Urinary bladder (tissue), 4 donors: ENCODE measurements around the gene F2R. TPM values are rescaled to one million over a fixed set of nuclear protein-coding genes. Genes with fewer than 3 reads are reported as not detected.

Source experiments
- DNase-seq: peaks from one replicate; pipeline ENCODE4 v3.0.0-alpha.2; 2015; ENCODE audit errors: extremely low spot score
- H3K27ac ChIP-seq: one replicate; pipeline ENCODE4 v1.5.1; 2013; ENCODE audit warnings: low read depth, mild to moderate bottlenecking, moderate library complexity
- H3K36me3 ChIP-seq: one replicate; pipeline ENCODE4 v1.6.1; 2013; ENCODE audit warnings: mild to moderate bottlenecking, moderate library complexity; ENCODE audit not compliant: insufficient read depth
- H3K4me1 ChIP-seq: one replicate; pipeline ENCODE4 v1.6.1; 2013; ENCODE audit warnings: mild to moderate bottlenecking, moderate library complexity; ENCODE audit not compliant: insufficient read depth
- H3K4me3 ChIP-seq: one replicate; pipeline ENCODE4 v1.5.1; 2013; ENCODE audit warnings: low read depth, low read length
- WGBS: extraction: QIAGEN DNeasy Blood & Tissue Kit; methylation state at CpG from one replicate; pipeline ENCODE4 v1.1.7; 2013; 5-methylcytosine and 5-hydroxymethylcytosine counted together
- polyA plus RNA-seq: library from polyadenylated mRNA; stranded (reverse); fragments of 200-250 nt; gene quantifications from one replicate; pipeline ENCODE4 v1.2.3, GENCODE V29; 2013
- total RNA-seq: library from RNA; depleted of rRNA; stranded (reverse); fragments of >200 nt; gene quantifications from one replicate; pipeline ENCODE4 v1.2.3, GENCODE V29; 2014
- donor health status: healthy with polysubstance abuse.
- donor health status: healthy.

F2R gene
- total and polyA plus RNA-seq, 2 donors: 15.0 to 37.9 TPM

- Histone ChIP-seq H3K36me3 (no peaks in the 10 kb centered on the region), H3K4me1 (no peaks in the 10 kb centered on the region), H3K4me3 (peak overlapping the region; percentile 86), H3K27ac (no peak overlapping the region)
- WGBS: 74% methylated on average over 11 of the region's 11 CpGs
- DNase-seq: no peak
Observed at GRCh38 chr5:76717222-76718083, 1.5 kb downstream of the F2R start.

GRCh38 chr5:76718381-76718832 is 2.5 kb downstream of the F2R start:
- WGBS: 79% methylated on average over 5 of the region's 5 CpGs
- DNase-seq: no peak
- Histone ChIP-seq H3K4me3 (no peak overlapping the region), H3K27ac (no peak overlapping the region), H3K4me1 (no peaks in the 10 kb centered on the region), H3K36me3 (no peaks in the 10 kb centered on the region)

- H3K27ac ChIP-seq: no peak overlapping the region
- no peak overlapping the region for H3K4me3 ChIP-seq
- no peak for DNase-seq
- no peaks in the 10 kb centered on the region for H3K36me3 ChIP-seq
- H3K4me1 ChIP-seq: no peaks in the 10 kb centered on the region
- 77% methylated on average over 4 of the region's 4 CpGs for WGBS
Observed at GRCh38 chr5:76718880-76719279, 3.0 kb downstream of the F2R start.

GRCh38 chr5:76720988-76721569 is 5.2 kb downstream of the F2R start:
- Histone ChIP-seq H3K4me3 (no peak overlapping the region), H3K27ac (no peak overlapping the region), H3K36me3 (no peaks in the 10 kb centered on the region), H3K4me1 (no peaks in the 10 kb centered on the region)
- DNase-seq: no peak
- WGBS: 64% methylated on average over 10 of the region's 10 CpGs

- DNase-seq: no peak
- no peaks in the 10 kb centered on the region for H3K4me1 ChIP-seq
- H3K4me3 ChIP-seq: no peak overlapping the region
- WGBS: 88% methylated on average over 1 of the region's 1 CpG
- H3K27ac ChIP-seq: no peak overlapping the region
- no peaks in the 10 kb centered on the region for H3K36me3 ChIP-seq
Observed at GRCh38 chr5:76723266-76723665, 7.3 kb downstream of the F2R start.

GRCh38 chr5:76723906-76724305 is 8.0 kb downstream of the F2R start:
- Histone ChIP-seq H3K36me3 (no peaks in the 10 kb centered on the region), H3K4me1 (no peaks in the 10 kb centered on the region), H3K4me3 (no peak overlapping the region), H3K27ac (no peak overlapping the region)
- no peak for DNase-seq
- 81% methylated on average over 1 of the region's 1 CpG for WGBS

GRCh38 chr5:76724871-76725270 is 8.9 kb downstream of the F2R start:
- DNase-seq: no peak
- Histone ChIP-seq H3K4me1 (no peaks in the 10 kb centered on the region), H3K36me3 (no peaks in the 10 kb centered on the region), H3K27ac (no peak overlapping the region), H3K4me3 (no peak overlapping the region)
- 81% methylated on average over 4 of the region's 4 CpGs for WGBS

- no peak for DNase-seq
- Histone ChIP-seq H3K4me3 (no peak overlapping the region), H3K36me3 (no peaks in the 10 kb centered on the region), H3K4me1 (peaks cover 1% of the 10 kb centered on the region), H3K27ac (no peak overlapping the region)
- 67% methylated on average over 4 of the region's 4 CpGs for WGBS
Observed at GRCh38 chr5:76728965-76729364, 13.0 kb downstream of the F2R start.

- Histone ChIP-seq H3K27ac (no peak overlapping the region), H3K36me3 (no peaks in the 10 kb centered on the region), H3K4me3 (no peak overlapping the region), H3K4me1 (peaks cover 1% of the 10 kb centered on the region)
- WGBS: 95% methylated on average over 5 of the region's 5 CpGs
- DNase-seq: no peak
Observed at GRCh38 chr5:76729373-76730290, 13.7 kb downstream of the F2R start.

GRCh38 chr5:76732405-76733048 is 16.6 kb downstream of the F2R start:
- Histone ChIP-seq H3K4me3 (no peak overlapping the region), H3K4me1 (peaks cover 1% of the 10 kb centered on the region), H3K27ac (no peak overlapping the region), H3K36me3 (no peaks in the 10 kb centered on the region)
- WGBS: 88% methylated on average over 15 of the region's 15 CpGs
- DNase-seq: no peak

GRCh38 chr5:76733049-76733417 is 17.1 kb downstream of the F2R start:
- H3K4me1 ChIP-seq: peaks cover 1% of the 10 kb centered on the region
- no peak overlapping the region for H3K4me3 ChIP-seq
- H3K36me3 ChIP-seq: no peaks in the 10 kb centered on the region
- no peak overlapping the region for H3K27ac ChIP-seq
- DNase-seq: no peak
- 90% methylated on average over 13 of the region's 13 CpGs for WGBS

- Histone ChIP-seq H3K27ac (no peak overlapping the region), H3K4me3 (no peak overlapping the region), H3K4me1 (no peaks in the 10 kb centered on the region), H3K36me3 (no peaks in the 10 kb centered on the region)
- 61% methylated on average over 4 of the region's 4 CpGs for WGBS
- no peak for DNase-seq
Observed at GRCh38 chr5:76735762-76736545, 20.0 kb downstream of the F2R start.
